ENCODE results near the gene USP30.

DNA sequence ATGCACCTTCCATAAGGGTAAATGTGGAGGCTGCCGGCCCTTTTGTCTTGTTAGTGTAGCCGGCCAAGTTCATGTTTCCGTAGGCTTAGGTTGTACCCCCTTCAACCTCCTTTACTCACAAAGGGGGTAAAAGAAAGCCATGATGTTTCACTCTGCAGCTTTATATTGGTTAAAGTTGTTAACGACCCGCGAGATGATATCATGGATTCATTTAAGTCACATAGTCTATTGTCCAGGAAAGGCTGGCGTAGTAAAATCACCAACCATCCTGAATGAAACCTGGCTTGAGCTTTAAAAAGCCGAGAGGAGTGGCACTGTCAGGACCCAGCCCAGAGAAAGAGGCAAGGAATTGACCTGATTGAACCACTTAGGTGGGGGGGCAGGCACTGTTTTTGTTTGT lies 46.3 kb downstream of the USP30 start:
- TF ChIP-seq, protein P1, sequence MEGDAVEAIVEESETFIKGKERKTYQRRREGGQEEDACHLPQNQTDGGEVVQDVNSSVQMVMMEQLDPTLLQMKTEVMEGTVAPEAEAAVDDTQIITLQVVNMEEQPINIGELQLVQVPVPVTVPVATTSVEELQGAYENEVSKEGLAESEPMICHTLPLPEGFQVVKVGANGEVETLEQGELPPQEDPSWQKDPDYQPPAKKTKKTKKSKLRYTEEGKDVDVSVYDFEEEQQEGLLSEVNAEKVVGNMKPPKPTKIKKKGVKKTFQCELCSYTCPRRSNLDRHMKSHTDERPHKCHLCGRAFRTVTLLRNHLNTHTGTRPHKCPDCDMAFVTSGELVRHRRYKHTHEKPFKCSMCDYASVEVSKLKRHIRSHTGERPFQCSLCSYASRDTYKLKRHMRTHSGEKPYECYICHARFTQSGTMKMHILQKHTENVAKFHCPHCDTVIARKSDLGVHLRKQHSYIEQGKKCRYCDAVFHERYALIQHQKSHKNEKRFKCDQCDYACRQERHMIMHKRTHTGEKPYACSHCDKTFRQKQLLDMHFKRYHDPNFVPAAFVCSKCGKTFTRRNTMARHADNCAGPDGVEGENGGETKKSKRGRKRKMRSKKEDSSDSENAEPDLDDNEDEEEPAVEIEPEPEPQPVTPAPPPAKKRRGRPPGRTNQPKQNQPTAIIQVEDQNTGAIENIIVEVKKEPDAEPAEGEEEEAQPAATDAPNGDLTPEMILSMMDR (IDR thresholded peaks at IDR 0.05) = no peak
- TF ChIP-seq POLR2A (IDR thresholded peaks at IDR 0.05) = no peak

All from vagina (tissue), 2 donors.